Fibroblast of skin of right biceps (primary cell): Measurements from ENCODE around the gene BCAM.
A peak's percentile ranks its signal among the peaks of the same experiment; 100 is the strongest.
"Not testable (repeated sequence)": the region's sequence is repeated elsewhere in the genome, so short reads cannot be mapped to it uniquely, and the experiment has no call there.

Experiments used
- DNase-seq: peaks from one replicate; pipeline ENCODE4 v3.0.0-alpha.2; 2013

Gene BCAM

DNA sequence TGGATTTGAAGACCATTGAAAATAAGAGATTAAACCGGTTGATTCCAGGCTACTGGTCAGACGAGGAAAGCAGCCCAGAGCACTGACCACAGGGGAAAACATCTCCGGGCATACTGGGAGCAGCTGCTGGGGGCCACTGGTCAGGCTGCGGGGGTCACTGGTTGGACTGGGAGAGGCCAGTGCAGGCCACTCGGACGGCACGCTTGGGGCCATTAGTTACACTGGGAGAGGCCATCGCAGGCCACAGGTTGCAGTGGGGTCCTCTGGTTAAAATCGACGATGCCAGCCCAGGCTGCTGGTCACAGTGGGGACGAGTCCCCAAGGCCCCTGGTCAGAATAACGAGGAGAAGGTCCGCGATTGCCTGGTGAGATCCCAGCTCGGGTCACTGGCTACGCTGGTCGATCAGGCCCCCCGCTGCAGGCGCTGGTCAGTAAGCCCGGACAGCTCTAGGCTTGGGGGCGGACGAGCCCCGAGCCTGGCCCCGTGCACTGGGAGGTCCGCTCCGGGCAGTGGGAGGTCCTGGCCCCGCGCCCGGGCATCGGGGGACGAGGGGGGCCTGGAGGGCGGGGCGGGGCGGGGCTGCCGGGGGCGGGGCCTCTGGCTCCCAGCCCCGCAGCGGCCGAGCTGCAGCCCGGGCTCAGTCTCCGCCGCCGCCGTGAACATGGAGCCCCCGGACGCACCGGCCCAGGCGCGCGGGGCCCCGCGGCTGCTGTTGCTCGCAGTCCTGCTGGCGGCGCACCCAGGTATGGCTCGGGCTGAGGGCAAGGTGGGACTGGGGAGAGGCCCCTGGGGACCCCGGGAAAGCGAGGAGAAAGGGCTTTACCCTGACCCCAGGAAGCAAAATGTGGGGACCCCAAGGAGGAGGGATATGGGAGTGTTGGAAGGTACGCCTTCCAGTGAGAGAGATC is at the start of gene BCAM:
Gene BCAM, plus strand, starts transcription at position 641 of the 909 bp plus-strand sequence. Its CDS starts 22 bp downstream, at position 663.
- peak; percentile 70 for DNase-seq

DNA sequence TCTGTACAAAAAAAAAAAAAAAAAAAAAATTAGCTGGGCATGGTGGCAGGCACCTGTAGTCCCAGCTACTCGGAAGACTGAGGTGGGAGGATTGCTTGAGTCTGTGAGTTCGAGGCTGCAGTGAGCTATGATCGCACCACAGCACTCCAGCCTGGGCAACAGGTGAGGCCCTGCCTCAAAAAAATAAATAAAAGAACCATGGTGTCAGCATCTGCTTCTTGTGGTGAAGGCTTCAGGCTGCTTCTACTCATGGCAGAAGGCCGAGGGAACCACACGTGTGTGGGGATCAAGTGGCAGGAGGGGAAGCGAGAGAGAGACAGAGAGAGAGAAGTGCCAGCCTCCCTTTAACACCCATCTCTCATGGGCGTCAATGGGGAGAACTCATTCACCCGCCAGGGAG is 46.9 kb upstream of the BCAM start:
- no peak for DNase-seq

DNA sequence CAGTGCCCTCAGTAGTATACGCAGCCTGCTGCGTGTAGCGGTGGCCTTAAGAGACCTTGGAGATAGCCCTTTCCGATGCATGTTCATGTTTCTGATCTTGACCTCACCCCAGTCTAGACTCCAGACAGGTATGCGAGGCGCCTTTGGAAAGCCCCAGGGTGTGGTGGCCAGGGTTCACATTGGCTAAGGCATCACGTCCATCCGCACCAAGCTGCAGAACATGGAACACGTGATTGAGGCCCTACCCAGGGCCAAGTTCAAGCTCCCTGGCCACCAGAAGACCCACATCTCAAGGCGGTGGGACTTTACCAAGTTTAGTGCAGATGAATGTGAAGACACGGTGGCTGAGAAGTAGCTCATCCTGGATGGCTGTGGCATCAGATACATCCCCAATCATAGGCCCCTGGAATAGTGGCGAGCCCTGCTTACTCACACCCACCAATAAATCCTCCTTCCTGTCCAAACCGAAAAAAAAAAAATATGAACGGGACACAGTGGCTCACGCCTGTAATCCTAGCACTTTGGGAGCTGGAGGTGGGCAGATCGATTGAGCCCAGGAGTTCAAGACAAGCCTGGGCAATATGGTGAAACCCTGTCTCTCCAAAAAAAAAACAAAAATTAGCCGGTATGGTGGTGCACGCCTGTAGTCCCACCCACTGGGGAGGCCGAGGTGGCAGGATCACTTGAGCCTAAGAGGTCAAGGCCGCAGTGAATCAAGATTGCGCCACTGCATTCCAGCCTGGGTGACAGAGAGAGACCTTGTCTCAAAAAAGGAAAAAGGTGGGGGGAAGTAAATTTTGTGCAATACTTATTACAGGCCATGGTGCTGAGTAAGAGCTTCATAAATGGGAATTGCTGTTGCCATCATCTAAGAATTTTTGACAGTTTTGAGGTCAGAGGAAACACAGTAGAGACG is 43.6 kb upstream of the BCAM start:
- peak; percentile 67 for DNase-seq

DNA sequence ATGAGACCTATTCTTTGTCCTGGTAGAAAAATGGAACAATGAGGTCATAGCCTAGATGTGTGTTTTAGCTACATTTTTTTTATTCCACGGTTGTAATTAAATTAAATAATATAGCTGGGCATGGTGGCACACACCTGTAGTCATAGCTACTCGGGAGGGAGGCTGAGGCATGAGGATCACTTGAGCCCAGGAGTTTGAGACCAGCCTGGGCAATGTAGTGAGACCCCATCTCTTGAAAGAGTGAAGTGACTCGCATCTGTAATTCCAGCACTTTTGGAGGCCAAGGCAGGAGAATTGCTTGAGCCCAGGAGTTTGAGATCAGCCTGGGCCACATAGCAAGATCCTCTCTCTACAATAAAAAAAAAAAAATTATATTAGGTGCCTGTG is 43.0 kb upstream of the BCAM start:
- DNase-seq: no peak

DNA sequence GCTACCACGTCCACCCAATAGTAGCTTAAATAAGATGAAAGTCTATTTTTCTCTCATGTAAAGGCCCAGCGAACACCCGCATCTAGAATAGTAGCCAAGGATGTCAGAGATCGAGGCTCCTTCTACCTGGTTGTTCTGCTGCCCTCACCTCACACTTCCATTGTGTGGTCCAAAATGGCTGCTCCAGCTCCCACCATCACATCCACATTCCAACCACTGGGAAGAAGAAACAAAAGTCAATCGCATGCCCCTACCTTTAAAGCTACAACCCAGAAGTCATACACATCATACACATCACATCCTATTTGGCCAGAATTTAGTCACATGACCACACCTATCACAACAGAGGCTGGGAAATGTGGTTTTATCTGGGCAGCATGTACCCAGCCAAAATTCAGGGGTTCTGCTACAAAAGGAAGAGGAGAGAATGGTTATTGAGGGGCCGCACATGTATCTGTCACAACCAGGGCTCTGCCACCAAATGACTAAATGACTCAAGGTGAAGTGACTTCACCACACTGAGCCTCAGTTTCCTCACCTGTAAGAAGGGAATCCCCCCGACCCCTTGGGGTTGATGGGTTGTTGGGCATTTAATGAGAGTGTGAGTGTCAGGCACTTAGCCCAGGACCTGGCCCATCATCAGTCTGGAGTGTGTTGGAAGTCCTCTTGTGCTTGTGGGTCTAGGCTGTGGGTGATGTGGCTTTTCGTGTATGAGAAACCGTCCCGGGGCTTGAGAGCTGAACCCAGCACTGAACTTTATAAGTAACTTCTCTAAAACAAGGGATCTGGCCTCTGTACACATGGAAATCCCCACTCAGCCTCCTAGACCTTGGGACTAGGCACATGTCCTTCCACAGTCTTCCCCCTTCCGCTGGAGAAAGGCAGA is 41.4 kb upstream of the BCAM start:
- no peak for DNase-seq

- DNase-seq: peak; percentile 92
Observed at GRCh38 chr19:44770550-44771257, 38.2 kb upstream of the BCAM start.

- not testable (repeated sequence) for DNase-seq
Observed at GRCh38 chr19:44772144-44772543, 36.8 kb upstream of the BCAM start.

- DNase-seq: peak; percentile 75
Observed at GRCh38 chr19:44772959-44773358, 35.9 kb upstream of the BCAM start.

GRCh38 chr19:44775676-44776240 is 33.1 kb upstream of the BCAM start:
- no peak for DNase-seq

DNA sequence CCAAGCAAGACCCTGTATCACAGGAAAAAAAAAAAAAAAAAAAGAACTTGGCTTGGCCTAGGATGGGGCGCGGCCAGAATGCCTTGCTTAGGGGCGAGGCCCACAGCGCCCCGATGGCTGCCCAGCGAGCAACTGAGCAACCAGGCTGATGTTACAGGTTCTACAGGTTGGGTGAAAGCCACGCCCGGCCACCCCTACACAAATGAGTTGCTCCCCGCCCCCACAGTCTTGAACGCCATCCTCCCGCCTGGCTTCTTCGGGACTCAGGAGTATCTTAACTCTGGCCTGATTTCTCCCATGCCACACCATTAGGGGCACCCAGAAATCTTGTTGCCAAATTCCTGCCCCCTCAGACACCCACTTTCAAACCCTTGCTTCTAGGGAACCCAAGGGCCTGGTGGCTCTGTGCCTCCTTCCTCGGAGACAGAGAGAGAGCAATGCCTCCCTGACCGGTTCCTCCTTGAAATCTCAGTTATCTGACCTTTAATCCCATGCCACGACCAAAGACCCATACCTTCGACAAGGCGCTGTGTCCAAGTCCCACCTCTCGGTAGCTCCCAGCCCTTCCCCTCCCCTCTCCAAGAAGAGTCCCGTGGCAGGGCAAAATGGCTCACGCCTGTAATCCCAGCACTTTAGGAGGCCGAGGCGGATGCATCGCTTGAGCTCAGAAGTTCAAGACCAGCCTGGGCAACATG is 32.4 kb upstream of the BCAM start:
- DNase-seq: no peak

DNA sequence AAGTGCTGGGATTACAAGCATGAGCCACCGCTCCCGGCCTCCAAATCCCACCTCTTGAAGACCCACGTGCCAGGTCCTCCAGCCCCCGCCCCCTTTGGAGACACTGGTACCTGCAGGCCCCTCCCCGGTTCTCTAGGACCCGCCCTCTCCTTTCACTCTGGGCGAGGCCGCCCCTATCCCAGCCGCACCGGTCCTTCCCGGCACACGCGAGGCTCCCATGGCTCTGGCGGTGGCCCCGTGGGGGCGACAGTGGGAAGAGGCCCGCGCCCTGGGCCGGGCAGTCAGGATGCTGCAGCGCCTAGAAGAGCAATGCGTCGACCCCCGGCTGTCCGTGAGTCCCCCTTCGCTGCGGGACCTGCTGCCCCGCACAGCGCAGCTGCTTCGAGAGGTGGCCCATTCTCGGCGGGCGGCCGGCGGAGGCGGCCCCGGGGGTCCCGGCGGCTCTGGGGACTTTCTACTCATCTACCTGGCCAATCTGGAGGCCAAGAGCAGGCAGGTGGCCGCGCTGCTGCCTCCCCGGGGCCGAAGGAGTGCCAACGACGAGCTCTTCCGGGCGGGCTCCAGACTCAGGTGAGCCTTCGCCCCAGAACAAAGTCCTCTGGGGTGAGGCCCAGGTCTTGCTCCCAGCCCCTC is 31.1 kb upstream of the BCAM start, which contains the start of gene CBLC:
Gene CBLC, plus strand, starts transcription at position 176 of the 633 bp plus-strand sequence. Its CDS starts 42 bp downstream, at position 218.
- no peak for DNase-seq

- no peak for DNase-seq
Observed at GRCh38 chr19:44779150-44779549, 29.8 kb upstream of the BCAM start.

GRCh38 chr19:44781694-44782093 is 27.2 kb upstream of the BCAM start:
- not testable (repeated sequence) for DNase-seq

GRCh38 chr19:44782729-44783128 is 26.2 kb upstream of the BCAM start:
- DNase-seq: no peak

- no peak for DNase-seq
Observed at GRCh38 chr19:44783545-44783944, 25.4 kb upstream of the BCAM start.

DNA sequence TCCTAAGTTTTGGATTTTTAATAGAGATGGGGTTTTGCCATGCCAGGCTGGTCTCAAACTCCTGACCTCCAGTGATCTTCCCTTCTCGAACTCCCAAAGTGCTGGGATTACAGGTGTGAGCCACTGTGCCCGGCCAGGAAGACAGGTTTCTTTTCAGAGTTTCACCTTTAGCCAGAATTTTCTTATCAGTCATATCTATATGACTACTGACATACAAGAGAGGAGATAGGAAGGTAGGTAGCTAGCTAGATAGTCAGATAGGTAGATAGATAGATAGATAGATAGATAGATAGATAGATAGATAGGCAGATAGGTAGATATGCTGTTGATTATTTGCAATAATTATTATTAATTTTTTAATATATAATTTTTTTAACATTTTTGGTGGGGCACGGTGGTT is 23.6 kb upstream of the BCAM start:
- no peak for DNase-seq

- no peak for DNase-seq
Observed at GRCh38 chr19:44785993-44786392, 22.9 kb upstream of the BCAM start.

GRCh38 chr19:44788971-44789370 is 19.9 kb upstream of the BCAM start:
- no peak for DNase-seq

GRCh38 chr19:44789943-44790483 is 18.9 kb upstream of the BCAM start:
- DNase-seq: no peak

GRCh38 chr19:44792281-44792680 is 16.6 kb upstream of the BCAM start:
- no peak for DNase-seq
